Activated CD4-positive, alpha-beta T cell treated with anti-CD3 and anti-CD28 coated beads for 48 hours (primary cell): ENCODE results near the gene USP32.
"Not testable (repeated sequence)": the region's sequence is repeated elsewhere in the genome, so short reads cannot be mapped to it uniquely, and the experiment has no call there.

Experiments
- DNase-seq: peaks from one replicate; pipeline ENCODE4 v3.0.0-alpha.2; 2020

USP32 gene, protein sequence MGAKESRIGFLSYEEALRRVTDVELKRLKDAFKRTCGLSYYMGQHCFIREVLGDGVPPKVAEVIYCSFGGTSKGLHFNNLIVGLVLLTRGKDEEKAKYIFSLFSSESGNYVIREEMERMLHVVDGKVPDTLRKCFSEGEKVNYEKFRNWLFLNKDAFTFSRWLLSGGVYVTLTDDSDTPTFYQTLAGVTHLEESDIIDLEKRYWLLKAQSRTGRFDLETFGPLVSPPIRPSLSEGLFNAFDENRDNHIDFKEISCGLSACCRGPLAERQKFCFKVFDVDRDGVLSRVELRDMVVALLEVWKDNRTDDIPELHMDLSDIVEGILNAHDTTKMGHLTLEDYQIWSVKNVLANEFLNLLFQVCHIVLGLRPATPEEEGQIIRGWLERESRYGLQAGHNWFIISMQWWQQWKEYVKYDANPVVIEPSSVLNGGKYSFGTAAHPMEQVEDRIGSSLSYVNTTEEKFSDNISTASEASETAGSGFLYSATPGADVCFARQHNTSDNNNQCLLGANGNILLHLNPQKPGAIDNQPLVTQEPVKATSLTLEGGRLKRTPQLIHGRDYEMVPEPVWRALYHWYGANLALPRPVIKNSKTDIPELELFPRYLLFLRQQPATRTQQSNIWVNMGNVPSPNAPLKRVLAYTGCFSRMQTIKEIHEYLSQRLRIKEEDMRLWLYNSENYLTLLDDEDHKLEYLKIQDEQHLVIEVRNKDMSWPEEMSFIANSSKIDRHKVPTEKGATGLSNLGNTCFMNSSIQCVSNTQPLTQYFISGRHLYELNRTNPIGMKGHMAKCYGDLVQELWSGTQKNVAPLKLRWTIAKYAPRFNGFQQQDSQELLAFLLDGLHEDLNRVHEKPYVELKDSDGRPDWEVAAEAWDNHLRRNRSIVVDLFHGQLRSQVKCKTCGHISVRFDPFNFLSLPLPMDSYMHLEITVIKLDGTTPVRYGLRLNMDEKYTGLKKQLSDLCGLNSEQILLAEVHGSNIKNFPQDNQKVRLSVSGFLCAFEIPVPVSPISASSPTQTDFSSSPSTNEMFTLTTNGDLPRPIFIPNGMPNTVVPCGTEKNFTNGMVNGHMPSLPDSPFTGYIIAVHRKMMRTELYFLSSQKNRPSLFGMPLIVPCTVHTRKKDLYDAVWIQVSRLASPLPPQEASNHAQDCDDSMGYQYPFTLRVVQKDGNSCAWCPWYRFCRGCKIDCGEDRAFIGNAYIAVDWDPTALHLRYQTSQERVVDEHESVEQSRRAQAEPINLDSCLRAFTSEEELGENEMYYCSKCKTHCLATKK (N-terminal part only)

DNA sequence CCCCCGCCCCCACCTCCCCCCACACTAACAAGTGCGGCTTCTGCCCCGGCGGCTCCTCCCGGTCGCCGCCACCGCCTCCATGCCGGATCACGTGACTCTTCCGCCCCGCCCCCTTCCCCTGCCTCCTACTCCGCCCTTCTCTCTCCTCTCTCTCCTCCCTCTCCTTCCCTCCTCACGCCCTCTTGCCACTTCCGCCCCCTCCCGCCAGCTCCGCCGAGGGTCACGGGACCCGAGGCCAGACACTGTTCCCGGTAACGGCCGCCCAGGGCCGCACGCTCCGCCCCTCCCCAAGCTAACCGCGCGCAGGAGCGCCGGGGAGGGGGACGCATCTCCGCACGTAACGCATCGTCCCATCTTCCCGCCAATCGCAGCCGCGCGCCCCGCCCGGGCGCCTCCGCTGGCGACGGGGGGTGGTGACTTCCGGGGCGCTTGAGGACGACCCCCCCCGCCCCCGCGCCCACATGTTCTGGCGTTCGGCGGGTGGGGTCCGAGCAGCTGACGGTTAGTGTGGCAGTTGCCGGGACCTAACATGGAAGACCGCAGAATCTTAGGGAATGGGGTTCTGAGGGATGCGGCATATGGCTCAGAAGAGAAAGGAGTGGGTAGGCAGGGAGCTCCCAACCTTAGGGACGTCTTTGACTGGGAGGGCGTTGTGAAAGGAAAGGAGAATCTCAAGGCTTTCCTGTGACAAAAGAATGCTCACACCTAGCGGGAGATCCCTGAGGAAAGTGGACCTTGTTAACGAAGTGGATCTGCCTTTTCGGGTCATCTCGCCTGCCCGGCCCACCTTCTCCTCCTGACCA is at the start of gene USP32:
Gene USP32 (minus strand): TSS at position 92 of the 803 bp plus-strand sequence. CDS start 194 bp downstream, outside the sequence.
- DNase-seq: peak; percentile 99

DNA sequence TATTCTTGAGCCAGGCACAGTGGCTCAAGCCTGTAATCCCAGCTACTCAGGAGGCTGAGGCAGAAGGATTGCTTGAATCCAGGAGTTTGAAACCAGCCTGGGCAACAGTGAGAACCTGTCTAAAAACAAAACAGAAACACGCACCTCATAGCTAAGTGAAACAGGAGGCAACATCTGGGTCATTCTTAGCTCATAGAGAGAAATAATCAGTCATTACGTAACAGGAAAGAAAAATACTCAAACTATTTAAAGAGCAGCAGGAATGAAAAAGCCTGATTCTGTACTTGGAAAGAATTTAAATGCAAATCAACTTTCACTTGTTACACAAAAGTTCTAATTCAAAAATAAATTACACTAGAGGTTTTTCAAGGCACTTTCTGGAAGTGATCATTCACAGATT is 47.6 kb upstream of the USP32 start:
- DNase-seq: no peak

DNA sequence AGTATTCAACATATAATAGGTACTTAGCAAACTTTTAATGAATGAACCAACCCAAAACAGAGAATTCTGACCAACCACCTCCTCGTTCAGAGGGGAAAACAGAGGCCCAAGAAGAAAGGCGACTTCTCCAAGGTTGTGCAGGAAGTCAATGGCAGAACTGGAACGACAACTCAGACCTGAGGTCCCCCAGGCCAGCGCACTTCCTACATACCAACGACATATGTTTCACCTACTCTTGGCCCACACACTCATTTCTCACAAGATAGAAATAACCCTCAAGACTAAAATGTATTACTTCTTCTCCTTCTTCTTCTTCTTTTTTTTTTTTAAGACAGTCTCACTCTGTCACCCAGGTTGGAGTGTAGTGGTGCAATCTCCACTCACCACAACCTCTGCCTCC is 44.7 kb upstream of the USP32 start:
- no peak for DNase-seq

DNA sequence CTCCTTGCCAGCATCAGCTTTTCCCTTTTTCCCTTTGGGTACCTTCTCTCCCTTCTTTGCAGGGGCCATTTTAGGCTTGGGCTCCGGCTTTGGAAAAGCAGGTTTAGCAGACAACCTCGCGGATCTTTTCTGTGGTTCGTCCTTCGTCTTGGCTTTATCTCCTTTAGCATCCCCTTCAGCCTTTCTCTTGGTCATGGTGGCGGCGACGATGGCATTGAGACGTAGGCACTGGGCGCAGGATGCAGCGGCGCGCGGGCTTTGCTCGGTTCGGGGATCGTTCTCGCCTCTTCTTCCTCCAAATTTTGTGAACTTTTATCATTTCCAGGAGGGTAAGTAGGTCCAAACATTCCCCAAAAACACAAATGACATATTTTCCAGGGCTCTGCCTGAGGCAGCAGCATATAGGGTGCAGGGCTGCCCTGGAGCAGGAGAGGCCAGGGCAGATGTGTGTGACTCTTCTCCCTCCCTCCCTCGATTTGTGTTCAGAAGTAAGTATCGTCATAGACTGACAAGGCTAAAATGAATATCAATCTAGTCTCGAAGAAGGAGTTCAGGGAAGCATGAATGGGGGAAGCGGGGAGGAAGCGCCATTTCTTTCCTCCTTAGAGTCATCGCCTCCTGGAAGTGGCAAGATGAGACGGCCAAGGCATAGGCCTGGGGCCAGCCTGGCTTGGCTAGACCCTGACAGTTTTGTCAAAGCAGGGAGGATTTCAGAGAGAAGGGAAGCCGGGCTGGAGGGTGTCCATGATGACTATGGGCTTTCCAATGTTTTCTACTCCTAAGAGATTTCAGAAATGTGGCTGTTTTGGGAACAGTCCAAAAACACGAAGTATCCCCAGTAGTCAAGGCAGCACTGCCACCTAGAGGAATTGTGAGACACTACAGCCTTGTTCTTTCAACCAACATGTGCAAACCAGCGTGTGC is 43.6 kb upstream of the USP32 start:
- DNase-seq: peak; percentile 62

DNA sequence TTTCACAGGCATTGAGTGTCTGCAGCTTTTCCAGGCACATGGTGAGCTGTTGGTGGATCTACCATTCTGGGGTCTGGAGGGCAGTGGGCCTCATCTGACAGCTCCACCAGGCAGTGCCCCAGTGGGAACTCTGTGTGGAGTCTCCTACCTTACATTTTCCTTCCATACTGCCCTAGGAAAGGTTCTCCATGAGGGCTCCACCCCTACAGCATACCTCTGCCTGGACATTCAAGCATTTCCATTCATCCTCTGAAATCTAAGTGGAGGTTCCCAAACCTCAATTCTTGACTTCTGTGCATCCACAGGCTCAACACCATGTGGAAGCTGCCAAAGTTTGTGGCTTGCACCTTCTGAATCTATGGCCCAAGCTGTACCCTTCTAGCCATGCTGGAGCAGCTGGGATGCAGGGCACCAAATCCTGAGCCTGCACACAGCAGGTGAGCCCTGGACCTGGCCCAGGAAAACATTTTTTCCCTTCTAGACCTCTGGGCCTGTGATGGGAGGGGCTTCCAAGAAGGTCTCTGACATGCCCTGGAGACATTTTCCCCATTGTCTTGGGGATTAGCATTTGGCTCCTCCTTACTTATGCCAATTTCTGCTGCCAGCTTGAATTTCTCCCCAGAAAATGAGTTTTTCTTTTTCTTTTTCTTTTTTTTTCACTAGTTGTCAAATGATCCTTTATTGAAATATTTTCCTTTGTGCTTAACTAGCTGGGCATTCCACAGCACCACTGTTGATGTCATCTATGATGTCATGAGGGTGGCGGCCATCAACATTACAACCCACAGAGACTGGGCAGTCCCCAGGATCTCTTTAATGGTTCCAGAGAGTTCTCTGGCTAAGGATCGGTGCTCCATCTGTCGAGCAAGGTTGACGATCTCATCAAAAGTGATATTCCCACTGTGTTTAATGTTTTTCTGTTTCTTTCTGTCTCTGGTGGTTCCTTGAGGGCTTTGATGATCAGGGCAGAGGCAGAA is 41.4 kb upstream of the USP32 start:
- DNase-seq: not testable (repeated sequence)

DNA sequence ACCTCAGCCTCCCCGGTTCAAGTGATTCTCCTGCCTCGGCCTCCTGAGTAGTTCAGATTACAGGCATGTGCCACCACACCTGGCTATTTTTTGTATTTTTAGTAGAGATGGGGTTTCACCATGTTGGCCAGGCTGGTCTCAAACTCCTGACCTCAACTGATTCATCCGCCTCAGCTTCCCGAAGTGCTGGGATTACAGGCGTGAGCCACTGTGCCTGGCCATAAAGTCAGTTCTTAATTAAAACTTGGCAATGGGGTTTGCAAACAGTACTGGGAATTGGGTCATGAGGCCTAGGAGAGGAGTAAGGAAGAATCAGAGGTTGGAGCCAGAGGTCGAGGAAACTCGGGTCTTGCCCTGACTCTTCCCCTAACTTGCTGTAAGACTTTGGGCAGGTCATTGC is 38.6 kb upstream of the USP32 start:
- not testable (repeated sequence) for DNase-seq

DNA sequence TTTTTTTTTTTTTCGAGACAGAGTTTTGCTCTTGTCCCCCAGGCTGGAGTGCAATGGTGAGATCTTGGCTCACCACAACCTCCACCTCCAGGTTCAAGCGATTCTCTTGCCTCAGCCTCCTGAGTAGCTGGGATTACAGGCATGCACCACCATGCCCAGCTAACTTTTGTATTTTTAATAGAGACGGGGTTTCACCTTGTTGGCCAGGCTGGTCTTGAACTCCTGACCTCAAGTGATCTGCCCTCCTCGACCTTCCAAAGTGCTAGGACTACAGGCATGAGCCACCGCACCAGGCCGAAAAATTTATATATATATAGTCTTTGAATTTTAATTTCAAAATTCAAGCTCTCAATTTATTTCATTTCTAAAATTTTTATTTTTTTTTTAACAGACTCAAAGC is 36.6 kb upstream of the USP32 start:
- not testable (repeated sequence) for DNase-seq

DNA sequence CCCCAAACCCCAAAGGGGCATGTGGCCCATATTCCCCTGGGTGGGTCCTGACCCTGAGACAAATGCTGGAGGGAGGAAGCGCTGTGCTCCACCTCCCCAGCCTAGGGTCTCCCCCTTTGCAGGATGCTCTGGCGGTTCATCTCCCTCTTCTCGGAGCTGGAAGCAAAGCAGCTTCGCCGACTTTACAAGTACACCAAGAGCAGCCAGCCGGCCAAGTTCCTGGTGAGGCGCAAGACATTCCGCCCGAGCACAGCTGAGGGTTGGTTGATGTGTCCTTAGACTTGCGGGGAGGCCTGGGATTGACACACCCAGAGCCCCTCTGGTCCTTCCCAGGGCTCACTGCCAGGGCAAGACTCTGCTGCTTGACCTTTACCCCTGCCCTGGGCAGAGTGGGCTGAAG is 34.7 kb upstream of the USP32 start:
- no peak for DNase-seq

DNA sequence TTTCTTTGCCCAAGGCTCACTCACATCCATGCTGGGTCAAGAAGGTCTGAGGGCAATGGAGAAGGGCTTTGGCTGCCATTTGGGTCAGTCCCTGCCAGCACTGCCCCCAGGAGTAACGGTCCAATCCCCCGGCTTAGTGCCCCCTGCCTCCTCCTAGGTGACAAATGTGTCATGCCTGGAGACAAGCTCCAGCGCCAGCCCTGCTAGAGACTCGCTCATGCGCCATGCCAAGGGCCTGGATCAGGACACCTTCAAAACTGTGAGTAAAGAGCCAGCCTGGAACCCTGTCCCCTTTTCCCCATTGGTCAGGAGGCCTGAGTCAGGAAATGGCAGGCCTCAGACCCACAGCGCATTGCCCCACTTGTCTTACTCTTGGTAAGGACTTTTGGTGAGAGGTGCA is 33.7 kb upstream of the USP32 start:
- no peak for DNase-seq

DNA sequence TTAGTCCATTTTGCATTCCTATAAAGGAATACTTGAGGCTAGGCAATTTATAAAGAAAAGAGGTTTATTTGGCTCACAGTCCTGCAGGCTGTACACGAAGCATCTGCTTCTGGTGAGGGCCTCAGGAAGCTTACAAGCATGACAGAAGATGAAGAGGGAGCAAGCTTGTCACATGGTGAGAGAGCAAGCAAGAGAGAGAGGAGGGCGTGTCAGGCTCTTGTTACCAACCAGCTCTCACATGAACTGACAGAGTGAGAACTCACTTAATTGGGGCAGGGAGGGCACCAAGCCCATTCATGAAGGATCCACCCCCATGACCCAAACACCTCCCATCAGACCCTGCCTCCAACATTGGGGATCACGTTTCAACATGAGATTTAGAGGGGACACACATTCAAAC is 31.9 kb upstream of the USP32 start:
- no peak for DNase-seq

DNA sequence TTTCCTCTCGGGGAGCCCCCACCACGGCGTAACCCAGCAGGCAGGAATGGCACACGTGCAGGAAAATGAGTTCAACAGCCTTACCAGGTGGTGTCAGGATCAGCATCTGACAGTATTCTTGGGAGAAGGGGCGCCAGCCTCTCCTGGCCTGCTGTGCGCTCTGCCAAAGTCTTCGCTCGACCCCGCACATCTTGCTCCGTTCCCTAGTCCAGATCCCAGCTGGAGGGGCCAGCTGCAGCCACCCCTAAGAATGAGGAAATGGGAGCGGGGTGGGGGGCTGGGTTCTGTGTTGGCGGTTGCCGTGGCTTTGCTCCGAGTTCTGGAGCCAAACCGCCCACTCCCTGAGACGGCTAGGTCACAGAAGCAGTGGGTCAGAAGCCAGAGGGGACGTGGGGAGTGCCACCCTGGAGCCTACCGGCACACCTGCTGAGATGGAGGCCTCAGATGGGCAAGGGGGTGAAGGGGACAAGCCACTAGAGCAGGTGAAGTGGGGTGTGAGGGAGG is 30.3 kb upstream of the USP32 start, which contains the start of gene CHCT1:
Gene CHCT1 (plus strand): TSS at position 328 of the 504 bp plus-strand sequence. CDS start 104 bp downstream, at position 432.
- no peak for DNase-seq

DNA sequence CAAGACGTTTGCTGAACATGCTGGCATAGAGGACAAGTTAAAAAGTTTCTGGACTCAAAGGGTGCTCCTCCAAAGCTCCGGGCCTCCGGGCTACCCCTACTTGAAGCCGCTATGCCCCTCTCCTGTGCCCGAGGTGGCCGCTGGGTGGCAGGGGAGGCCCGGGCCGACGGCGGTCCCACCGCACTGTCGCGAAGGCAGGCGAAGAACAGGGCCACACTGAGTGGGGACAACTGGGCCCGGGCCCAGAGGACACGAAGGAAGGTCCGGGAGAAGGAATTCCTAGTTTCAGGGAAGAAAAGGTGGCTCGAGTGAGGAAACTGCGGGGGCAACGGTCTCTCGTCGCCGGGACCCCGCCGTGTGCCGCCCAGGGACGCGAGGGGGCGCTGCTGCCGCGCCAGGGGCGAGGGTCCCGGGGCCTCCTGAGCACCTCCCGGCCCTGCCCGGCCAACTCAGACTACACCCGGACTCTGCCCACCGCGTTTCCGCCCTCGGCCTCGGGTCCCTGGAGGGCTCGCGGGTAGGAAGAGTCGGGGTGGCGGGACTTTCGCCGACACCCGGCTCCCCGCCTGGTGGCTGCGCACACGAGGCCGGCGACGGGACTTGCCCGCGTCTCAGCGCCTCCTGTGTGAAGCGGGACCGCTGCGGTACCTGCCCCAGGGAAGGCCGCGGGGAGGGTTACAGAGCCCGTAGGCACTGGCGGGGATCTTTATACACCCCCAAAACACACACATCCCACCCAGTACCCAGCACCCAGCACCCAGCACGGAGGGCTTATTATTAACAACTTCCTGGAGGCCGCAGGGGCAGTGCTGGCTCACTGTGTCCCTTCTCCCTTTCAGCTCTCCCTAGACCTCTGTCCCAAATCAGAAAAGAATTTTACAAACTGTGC is 29.6 kb upstream of the USP32 start:
- peak; percentile 87 for DNase-seq

DNA sequence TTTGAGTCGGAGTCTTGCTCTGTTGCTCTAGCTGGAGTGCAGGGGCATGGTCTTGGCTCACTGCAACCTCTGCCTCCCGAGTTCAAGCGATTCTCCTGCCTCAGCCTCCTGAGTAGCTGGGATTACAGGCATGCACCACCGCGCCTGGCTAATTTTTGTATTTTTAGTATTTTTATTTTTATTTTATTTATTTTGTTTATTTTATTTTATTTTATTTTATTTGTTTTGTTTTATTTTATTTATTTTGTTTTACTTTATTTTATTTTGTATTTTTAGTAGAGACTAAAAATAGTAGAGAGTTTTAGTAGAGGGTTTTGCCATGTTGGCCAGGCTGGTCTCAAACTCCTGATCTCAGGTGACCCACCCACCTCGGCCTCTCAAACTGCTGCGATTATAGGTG is 27.9 kb upstream of the USP32 start:
- DNase-seq: not testable (repeated sequence)

DNA sequence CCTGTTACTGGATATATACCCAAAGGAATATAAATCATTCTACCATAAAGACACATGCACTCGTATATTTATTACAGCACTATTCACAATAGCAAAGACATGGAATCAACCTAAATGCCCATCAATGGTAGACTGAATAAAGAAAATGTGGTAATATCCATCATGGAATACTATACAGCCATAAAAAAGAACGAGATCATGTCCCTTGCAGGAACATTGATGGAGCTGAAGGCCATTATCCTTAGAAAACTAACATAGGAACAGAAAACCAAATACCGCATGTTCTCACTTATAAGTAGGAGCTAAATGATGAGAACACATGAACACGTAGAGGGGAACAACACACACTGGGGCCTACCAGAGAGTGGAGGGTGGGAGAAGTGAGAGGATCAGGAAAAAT is 27.1 kb upstream of the USP32 start:
- DNase-seq: not testable (repeated sequence)

DNA sequence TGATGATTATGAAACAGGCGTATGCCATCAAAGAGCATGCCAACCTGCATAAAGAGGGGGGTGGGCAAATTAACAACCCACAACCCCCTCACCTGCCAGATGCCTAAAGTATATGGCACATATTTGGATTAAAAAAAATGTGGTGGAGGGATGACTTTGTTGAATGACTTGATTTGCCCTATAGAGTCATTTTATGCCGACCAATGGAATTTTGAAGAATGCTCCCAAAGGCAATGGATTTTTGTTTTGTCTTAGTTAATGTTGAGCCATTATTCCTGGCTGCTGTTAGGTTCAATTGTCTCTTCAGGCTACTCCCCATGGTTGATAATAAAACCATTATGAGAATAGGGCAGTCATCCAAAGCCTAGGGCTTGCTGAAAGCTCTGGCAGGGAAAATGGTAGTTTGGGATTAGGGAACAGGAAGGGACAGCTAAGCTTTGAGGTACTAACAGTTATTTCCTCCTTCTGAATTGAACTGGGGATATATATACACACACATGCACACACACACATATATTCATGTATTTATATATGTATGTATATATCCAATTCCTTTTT is 24.5 kb upstream of the USP32 start:
- DNase-seq: no peak

DNA sequence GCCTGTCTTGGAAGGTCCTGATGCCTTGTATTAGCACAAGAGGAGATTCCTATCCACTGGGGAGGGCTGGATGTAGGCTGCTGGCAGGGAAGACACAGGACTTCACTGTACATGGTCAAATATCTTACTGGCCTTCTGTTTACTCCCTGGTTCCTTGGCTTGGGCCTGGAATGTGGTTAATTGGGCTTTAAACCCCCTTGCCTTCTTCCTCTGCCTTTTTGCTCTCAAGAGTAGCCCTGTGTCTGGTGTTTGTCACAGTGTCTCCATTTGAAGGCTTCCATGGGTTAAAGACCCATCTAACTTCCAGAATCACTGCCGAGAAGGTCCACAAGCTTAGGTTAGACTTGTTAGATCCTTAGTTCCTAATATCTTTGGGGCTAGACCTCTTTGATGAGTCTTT is 23.2 kb upstream of the USP32 start:
- DNase-seq: no peak

DNA sequence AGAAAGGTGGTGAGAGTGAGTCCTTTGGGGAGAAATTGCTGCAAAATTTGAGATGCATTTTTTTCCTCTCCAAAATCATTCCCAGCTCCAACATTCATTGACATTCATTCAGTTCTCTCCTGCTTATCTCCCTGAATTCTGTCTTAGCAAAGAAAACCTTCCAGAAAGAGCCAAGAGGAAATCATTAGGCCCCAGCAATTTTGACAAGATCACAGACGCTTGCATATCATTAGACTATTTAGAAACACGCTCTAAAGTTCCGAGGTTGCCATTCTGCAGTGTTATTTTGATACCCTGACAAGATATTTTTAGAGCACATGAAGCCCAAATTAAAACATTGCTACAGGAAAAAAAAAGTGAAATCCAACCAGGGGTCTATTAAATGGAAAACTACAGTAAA is 20.8 kb upstream of the USP32 start:
- no peak for DNase-seq

DNA sequence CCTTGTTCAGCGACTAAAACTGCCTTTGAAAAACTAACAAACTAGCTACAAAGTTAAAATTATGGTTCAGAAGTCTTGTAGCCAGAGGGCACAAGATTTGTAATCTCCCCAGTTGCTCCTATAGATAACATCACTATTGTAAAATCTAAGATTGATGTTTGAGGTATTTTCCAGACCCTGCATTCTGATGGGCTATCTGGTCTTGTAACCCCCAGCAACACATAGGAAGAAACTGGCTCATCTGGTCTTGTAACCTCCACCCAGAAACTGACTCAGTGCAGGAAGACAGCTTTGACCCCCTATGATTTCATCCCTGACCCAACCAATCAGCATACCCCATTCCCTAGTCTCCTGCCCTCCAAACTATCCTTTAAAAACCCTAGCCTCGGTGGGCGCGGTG is 18.1 kb upstream of the USP32 start:
- no peak for DNase-seq
